Spleen (tissue), 11 donors: Measurements from ENCODE around the gene ADAM23. TPM values are rescaled to one million over a fixed set of nuclear protein-coding genes. Genes with fewer than 3 reads are reported as not detected.

Experiments
- DNase-seq: peaks from one replicate; pipeline ENCODE4 v3.0.0-alpha.2; 2020
- H3K27ac ChIP-seq, 8 donors: fragments of 200-600 bp; sonication (generic) in 7 of 8; 1 replicate in 4 of 8; 2 replicates in 4 of 8; pipeline versions ENCODE4 v1.5.0 to v1.8.0; 2016 to 2021; ENCODE audit warnings: inconsistent platforms in 4 of 8, mild to moderate bottlenecking in 4 of 8, moderate library complexity in 1 of 8
- H3K27me3 ChIP-seq, 7 donors: fragments of 200-600 bp; sonication (generic) in 6 of 7; replicated peaks in 1 of 7; 1 replicate in 4 of 7; 2 replicates in 3 of 7; pipeline versions ENCODE4 v1.5.0 to v1.8.0; 2016 to 2021; ENCODE audit warnings: inconsistent platforms in 3 of 7, mild to moderate bottlenecking in 1 of 7
- H3K36me3 ChIP-seq, 6 donors: fragments of 200-600 bp; sonication (generic) in 5 of 6; 1 replicate in 4 of 6; 2 replicates in 2 of 6; pipeline versions ENCODE4 v1.5.0 to v1.8.0; 2016 to 2021; ENCODE audit warnings: inconsistent platforms in 2 of 6
- H3K4me1 ChIP-seq, 6 donors: fragments of 200-600 bp; sonication (generic) in 5 of 6; 1 replicate in 3 of 6; 2 replicates in 3 of 6; pipeline versions ENCODE4 v1.5.0 to v1.8.0; 2016 to 2021; ENCODE audit warnings: inconsistent platforms in 3 of 6
- H3K4me3 ChIP-seq, 8 donors: fragments of 200-600 bp; sonication (generic) in 7 of 8; 1 replicate in 4 of 8; 2 replicates in 4 of 8; pipeline versions ENCODE4 v1.5.0 to v1.8.0; 2016 to 2021; ENCODE audit warnings: inconsistent platforms in 4 of 8, mild to moderate bottlenecking in 4 of 8, moderate library complexity in 2 of 8
- H3K9me3 ChIP-seq, 8 donors: fragments of 200-600 bp; sonication (generic) in 7 of 8; 1 replicate in 4 of 8; 2 replicates in 4 of 8; pipeline versions ENCODE4 v1.5.0 to v1.8.0; 2016 to 2021; ENCODE audit warnings: inconsistent platforms in 4 of 8
- POLR2A ChIP-seq, 3 donors: fragments of 450-650 bp; IDR thresholded peaks; one replicate each; pipeline ENCODE4 v1.5.1; 2017; ENCODE audit warnings: antibody characterized with exemption in 3 of 3, mild to moderate bottlenecking in 1 of 3
- POLR2AphosphoS5 ChIP-seq, 3 donors: sonication (generic); formaldehyde crosslinking; IDR thresholded peaks; one replicate each; pipeline ENCODE4 v1.5.1; 2017; ENCODE audit warnings: antibody characterized with exemption in 3 of 3
- WGBS, 5 donors: extraction: QIAGEN DNeasy Blood & Tissue Kit in 3 of 5; methylation state at CpG; one replicate each; pipeline versions ENCODE4 v1.1.5 to v1.1.7; 2013 to 2018; 5-methylcytosine and 5-hydroxymethylcytosine counted together
- intact Hi-C: fragments of 100-400 bp; cut with DNase I; formaldehyde crosslinking; loops from one replicate; pipeline ENCODE4 v1.15.0; 2023; ENCODE audit warnings: low total_unique reads
- polyA plus RNA-seq, 3 donors: library from polyadenylated mRNA; stranded (reverse); fragments of 200-250 nt; gene quantifications; one replicate each; pipeline ENCODE4 v1.2.1, GENCODE V29; 2013
- total RNA-seq, 7 donors: library from RNA; depleted of rRNA in 3 of 7; stranded (reverse); fragments of >200 nt in 3 of 7; fragmentation: NEBNext Ultra II Directional in 4 of 7; extraction: Animal tissue kit (Norgen Biotek cat#: 25700) in 4 of 7; gene quantifications; one replicate each; pipeline versions ENCODE4 v1.1.0 to v1.2.1, GENCODE V29; 2016 to 2021
- TF ChIP-seq, protein P1 (sequence below), 11 experiments: fragments of 200-600 bp in 7 of 11; fragments of 450-650 bp in 4 of 11; sonication (generic) in 4 of 11; IDR thresholded peaks in 8 of 11; conservative IDR thresholded peaks in 3 of 11; 1 replicate in 7 of 11; 2 replicates in 4 of 11; pipeline versions ENCODE4 v1.4.0 to v1.8.0; 2016 to 2021; ENCODE audit warnings: antibody characterized with exemption in 11 of 11, inconsistent platforms in 4 of 11, mild to moderate bottlenecking in 1 of 11
- donor health status: healthy with polysubstance abuse.
- donor health status: DM: no; HTN: no; CAD: no; lungs with moderate emphysema.
- donor health status: DM: no; HTN: no; CAD: no.
- donor health status: Bipolar disorder and iron deficiency.
- donor health status: healthy.
- donor health status: DM: no; HTN: no; CAD: no.
- donor health status: DM: yes; HTN: yes; CAD: no.

ADAM23 gene
- total and polyA plus RNA-seq, 10 donors: 0.32 to 2.2 (median 0.86) TPM

- peaks cover 0 to 10% (median 0%) of the 10 kb centered on the region in 7 donors for H3K27me3 ChIP-seq
- H3K4me3 ChIP-seq: no peak overlapping the region
- H3K9me3 ChIP-seq: peaks cover 0 to 17% (median 10%) of the 10 kb centered on the region in 8 donors
- WGBS, 5 donors: 75 to 88% (median 83%) methylated on average over 2 of the region's 2 CpGs
- TF ChIP-seq POLR2AphosphoS5 (IDR thresholded peaks at IDR 0.05): no peak
- TF ChIP-seq POLR2A (IDR thresholded peaks at IDR 0.05): no peak
- no peaks in the 10 kb centered on the region for H3K36me3 ChIP-seq
- no peak overlapping the region for H3K27ac ChIP-seq
- intact Hi-C loops: no loop called here
- no peaks in the 10 kb centered on the region for H3K4me1 ChIP-seq
- DNase-seq: no peak
Measured at GRCh38 chr2:206464597-206464996, 21.3 kb downstream of the ADAM23 start.

- intact Hi-C loops: no loop called here
- no peak for TF ChIP-seq POLR2A (IDR thresholded peaks at IDR 0.05)
- TF ChIP-seq, protein P1, sequence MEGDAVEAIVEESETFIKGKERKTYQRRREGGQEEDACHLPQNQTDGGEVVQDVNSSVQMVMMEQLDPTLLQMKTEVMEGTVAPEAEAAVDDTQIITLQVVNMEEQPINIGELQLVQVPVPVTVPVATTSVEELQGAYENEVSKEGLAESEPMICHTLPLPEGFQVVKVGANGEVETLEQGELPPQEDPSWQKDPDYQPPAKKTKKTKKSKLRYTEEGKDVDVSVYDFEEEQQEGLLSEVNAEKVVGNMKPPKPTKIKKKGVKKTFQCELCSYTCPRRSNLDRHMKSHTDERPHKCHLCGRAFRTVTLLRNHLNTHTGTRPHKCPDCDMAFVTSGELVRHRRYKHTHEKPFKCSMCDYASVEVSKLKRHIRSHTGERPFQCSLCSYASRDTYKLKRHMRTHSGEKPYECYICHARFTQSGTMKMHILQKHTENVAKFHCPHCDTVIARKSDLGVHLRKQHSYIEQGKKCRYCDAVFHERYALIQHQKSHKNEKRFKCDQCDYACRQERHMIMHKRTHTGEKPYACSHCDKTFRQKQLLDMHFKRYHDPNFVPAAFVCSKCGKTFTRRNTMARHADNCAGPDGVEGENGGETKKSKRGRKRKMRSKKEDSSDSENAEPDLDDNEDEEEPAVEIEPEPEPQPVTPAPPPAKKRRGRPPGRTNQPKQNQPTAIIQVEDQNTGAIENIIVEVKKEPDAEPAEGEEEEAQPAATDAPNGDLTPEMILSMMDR (IDR thresholded peaks at IDR 0.05 in 8 of 11, conservative IDR thresholded peaks at IDR 0.05 in 3 of 11): no peak
- TF ChIP-seq POLR2AphosphoS5 (IDR thresholded peaks at IDR 0.05): no peak
- no peaks in the 10 kb centered on the region for H3K4me1 ChIP-seq
- H3K36me3 ChIP-seq: no peaks in the 10 kb centered on the region
- H3K27ac ChIP-seq: no peak overlapping the region
- H3K9me3 ChIP-seq: peaks cover 0 to 17% (median 10%) of the 10 kb centered on the region in 8 donors
- H3K4me3 ChIP-seq: no peak overlapping the region
- 69 to 81% (median 71%) methylated on average over 2 of the region's 2 CpGs for WGBS, 5 donors
- DNase-seq: no peak
- H3K27me3 ChIP-seq: no peaks in the 10 kb centered on the region
Measured at GRCh38 chr2:206471524-206472062, 28.3 kb downstream of the ADAM23 start.

GRCh38 chr2:206472094-206472493 lies 28.8 kb downstream of the ADAM23 start:
- Histone ChIP-seq H3K27me3 (no peaks in the 10 kb centered on the region), H3K4me3 (no peak overlapping the region), H3K4me1 (no peaks in the 10 kb centered on the region), H3K36me3 (no peaks in the 10 kb centered on the region), H3K9me3 (peaks cover 0 to 16% (median 10%) of the 10 kb centered on the region in 8 donors), H3K27ac (no peak overlapping the region)
- intact Hi-C loops: no loop called here
- TF ChIP-seq POLR2AphosphoS5 (IDR thresholded peaks at IDR 0.05) (no peak), POLR2A (IDR thresholded peaks at IDR 0.05) (no peak)
- TF ChIP-seq, protein P1 (IDR thresholded peaks at IDR 0.05 in 8 of 11, conservative IDR thresholded peaks at IDR 0.05 in 3 of 11): no peak
- DNase-seq: no peak
- WGBS, 5 donors: 70 to 82% (median 75%) methylated on average over 5 of the region's 5 CpGs

DNA sequence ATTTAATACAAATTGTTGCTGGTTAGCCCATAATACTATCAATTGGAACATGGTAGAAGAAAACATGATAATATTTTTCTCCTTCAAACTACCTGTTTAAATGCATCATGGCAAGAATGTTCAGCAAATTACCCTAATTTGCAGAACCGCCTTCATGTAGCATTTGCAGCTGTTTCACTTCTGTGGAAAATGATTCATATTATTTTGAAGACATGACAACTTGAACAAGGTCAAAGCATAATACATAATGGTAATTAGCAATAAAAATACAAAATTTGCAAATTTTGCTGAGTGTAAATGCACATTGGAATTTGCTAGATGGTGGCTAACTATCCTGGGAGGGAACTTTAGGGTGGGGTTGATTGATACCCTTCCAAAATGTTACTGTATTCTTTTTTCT lies 30.8 kb downstream of the ADAM23 start:
- no peak for DNase-seq
- Histone ChIP-seq H3K4me1 (no peaks in the 10 kb centered on the region), H3K27ac (no peak overlapping the region), H3K27me3 (no peaks in the 10 kb centered on the region), H3K4me3 (no peak overlapping the region), H3K36me3 (no peaks in the 10 kb centered on the region), H3K9me3 (no peaks in the 10 kb centered on the region)
- TF ChIP-seq, protein P1 (IDR thresholded peaks at IDR 0.05 in 8 of 11, conservative IDR thresholded peaks at IDR 0.05 in 3 of 11): no peak
- TF ChIP-seq POLR2AphosphoS5 (IDR thresholded peaks at IDR 0.05) (no peak), POLR2A (IDR thresholded peaks at IDR 0.05) (no peak)
- WGBS, 5 donors: 70 to 83% (median 80%) methylated on average over 1 of the region's 1 CpG
- intact Hi-C loops: no loop called here
